ENCODE measurements around the gene OR6Y1. TPM values are rescaled to one million over a fixed set of nuclear protein-coding genes. Genes with fewer than 3 reads are reported as not detected.
A peak's percentile ranks its signal among the peaks of the same experiment; 100 is the strongest.

The OR6Y1 gene
- total RNA-seq, 1 donor = not detected

- no peak for DNase-seq (ENCODE audit: low read depth)
- no peak for TF ChIP-seq CTCF (IDR thresholded peaks at IDR 0.05; ENCODE audit: insufficient read depth, low read depth, low read length)
- no peak overlapping the region for H3K4me3 ChIP-seq (ENCODE audit: low read depth, low read length)
Observed at GRCh38 chr1:158509471-158510156, 44.6 kb downstream of the OR6Y1 start.

GRCh38 chr1:158507511-158507910 lies 46.7 kb downstream of the OR6Y1 start:
- DNase-seq (ENCODE audit: low read depth) = no peak
- no peak overlapping the region for H3K4me3 ChIP-seq (ENCODE audit: low read depth, low read length)
- TF ChIP-seq CTCF (IDR thresholded peaks at IDR 0.05; ENCODE audit: insufficient read depth, low read depth, low read length) = no peak

GRCh38 chr1:158506369-158506987 lies 47.7 kb downstream of the OR6Y1 start:
- peak; percentile 63 for TF ChIP-seq CTCF (IDR thresholded peaks at IDR 0.05; ENCODE audit: insufficient read depth, low read depth, low read length)
- no peak overlapping the region for H3K4me3 ChIP-seq (ENCODE audit: low read depth, low read length)
- peak; percentile 20 for DNase-seq (ENCODE audit: low read depth)

GRCh38 chr1:158496374-158496773 lies 57.8 kb downstream of the OR6Y1 start:
- H3K4me3 ChIP-seq (ENCODE audit: low read depth, low read length) = no peak overlapping the region
- peak; percentile 14 for TF ChIP-seq CTCF (IDR thresholded peaks at IDR 0.05; ENCODE audit: insufficient read depth, low read depth, low read length)
- DNase-seq (ENCODE audit: low read depth) = no peak

- TF ChIP-seq CTCF (IDR thresholded peaks at IDR 0.05; ENCODE audit: insufficient read depth, low read depth, low read length) = no peak
- H3K4me3 ChIP-seq (ENCODE audit: low read depth, low read length) = no peak overlapping the region
- DNase-seq (ENCODE audit: low read depth) = no peak
Observed at GRCh38 chr1:158494796-158495195, 59.4 kb downstream of the OR6Y1 start.

Other genes starting within 250 kb of the OR6Y1 start
- not detected in 2 replicates for gene CD1B, start 222.9 kb downstream of the OR6Y1 start, total RNA-seq
- not detected in 2 replicates for gene CD1E, start 200.5 kb downstream of the OR6Y1 start, total RNA-seq
- gene OR10T2, start 154.9 kb downstream of the OR6Y1 start, total RNA-seq = not detected in 2 replicates
- gene OR10K2, start 128.2 kb downstream of the OR6Y1 start, total RNA-seq = not detected in 2 replicates
- not detected in 2 replicates for gene OR10K1, start 92.6 kb downstream of the OR6Y1 start, total RNA-seq
- not detected in 2 replicates for gene OR10R2, start 82.2 kb downstream of the OR6Y1 start, total RNA-seq
- gene OR6P1, start 16.2 kb upstream of the OR6Y1 start, total RNA-seq = not detected in 2 replicates
- not detected in 2 replicates for gene OR10X1, start 25.5 kb upstream of the OR6Y1 start, total RNA-seq
- gene OR10Z1, start 50.9 kb upstream of the OR6Y1 start, total RNA-seq = not detected in 2 replicates
- not detected in 2 replicates for gene SPTA1, start 132.3 kb upstream of the OR6Y1 start, total RNA-seq
- gene OR6K2, start 146.2 kb upstream of the OR6Y1 start, total RNA-seq = not detected in 2 replicates
- not detected in 2 replicates for gene OR6K3, start 166.3 kb upstream of the OR6Y1 start, total RNA-seq
- not detected in 2 replicates for gene OR6K6, start 200.3 kb upstream of the OR6Y1 start, total RNA-seq
- not detected in 2 replicates for gene OR6N1, start 217.8 kb upstream of the OR6Y1 start, total RNA-seq
- gene OR6N2, start 226.8 kb upstream of the OR6Y1 start, total RNA-seq = not detected in 2 replicates

Measured in fibroblast of villous mesenchyme (primary cell).